ENCODE results near the gene URI1.

Gene URI1

DNA sequence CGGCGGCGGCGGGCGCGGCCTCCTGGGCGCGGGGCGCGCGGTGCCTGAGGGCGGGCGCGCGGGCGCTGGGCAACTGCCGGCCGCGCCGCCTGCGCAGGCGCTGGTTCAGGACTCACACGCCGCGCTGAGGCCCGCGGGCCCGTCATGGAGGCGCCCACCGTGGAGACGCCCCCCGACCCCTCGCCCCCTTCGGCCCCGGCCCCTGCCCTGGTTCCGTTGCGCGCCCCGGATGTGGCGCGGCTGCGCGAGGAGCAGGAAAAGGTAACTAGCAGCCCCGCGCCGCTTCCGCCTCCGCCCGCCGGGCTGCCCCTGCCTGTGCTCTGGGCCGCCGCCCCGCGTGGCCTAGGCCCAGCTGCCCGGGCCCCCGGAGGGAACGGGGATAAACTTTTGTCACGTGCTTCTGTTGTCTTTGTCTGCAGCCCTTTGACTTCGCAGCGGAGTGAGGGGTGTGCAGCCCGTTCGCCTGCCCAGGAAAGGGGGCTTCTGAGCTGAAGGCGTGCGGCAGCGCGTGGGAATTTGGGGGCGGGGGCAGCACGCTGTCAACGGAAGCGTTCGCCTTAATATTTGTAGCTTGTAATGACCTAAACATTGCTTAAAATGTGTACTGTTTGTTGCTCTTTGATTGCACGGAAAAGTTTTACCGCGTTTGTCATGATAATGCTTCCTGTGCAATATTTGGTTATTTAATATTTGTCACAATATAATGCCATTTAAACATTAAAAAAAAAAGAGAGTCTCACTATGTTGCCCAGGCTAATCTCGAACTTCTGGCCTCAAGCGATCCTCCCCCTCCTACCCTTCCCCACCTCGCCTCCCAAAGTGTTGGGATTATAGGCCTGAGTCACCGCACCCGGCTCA, 594 bp downstream of the URI1 start:
- TF ChIP-seq, protein P1, sequence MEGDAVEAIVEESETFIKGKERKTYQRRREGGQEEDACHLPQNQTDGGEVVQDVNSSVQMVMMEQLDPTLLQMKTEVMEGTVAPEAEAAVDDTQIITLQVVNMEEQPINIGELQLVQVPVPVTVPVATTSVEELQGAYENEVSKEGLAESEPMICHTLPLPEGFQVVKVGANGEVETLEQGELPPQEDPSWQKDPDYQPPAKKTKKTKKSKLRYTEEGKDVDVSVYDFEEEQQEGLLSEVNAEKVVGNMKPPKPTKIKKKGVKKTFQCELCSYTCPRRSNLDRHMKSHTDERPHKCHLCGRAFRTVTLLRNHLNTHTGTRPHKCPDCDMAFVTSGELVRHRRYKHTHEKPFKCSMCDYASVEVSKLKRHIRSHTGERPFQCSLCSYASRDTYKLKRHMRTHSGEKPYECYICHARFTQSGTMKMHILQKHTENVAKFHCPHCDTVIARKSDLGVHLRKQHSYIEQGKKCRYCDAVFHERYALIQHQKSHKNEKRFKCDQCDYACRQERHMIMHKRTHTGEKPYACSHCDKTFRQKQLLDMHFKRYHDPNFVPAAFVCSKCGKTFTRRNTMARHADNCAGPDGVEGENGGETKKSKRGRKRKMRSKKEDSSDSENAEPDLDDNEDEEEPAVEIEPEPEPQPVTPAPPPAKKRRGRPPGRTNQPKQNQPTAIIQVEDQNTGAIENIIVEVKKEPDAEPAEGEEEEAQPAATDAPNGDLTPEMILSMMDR (IDR thresholded peaks at IDR 0.05; ENCODE audit: low read depth, low read length): no peak

DNA sequence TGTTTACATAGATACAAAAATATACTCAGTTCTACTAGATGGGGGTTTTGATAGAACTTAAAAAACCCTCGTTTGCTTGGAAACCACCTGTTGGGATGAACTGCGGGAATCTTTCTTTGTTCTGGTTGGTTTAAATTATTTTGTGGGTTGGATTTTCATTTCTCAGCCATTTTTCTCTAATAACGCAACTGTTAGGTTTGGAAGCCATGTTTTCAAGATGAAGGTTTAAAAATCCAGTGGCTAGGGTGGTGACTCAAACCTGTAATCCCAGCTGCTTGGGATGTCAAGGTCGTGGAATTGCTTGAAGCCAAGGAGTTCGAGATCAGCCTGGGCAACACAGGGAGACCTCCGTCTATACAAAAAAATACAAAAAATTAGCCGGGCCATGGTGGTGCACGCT, 1.6 kb downstream of the URI1 start:
- DNase-seq: no peak
- H3K9me3 ChIP-seq (ENCODE audit: severe bottlenecking): peaks cover 2% of the 10 kb centered on the region
- H3K27me3 ChIP-seq (ENCODE audit: insufficient read depth, low read depth, severe bottlenecking): no peaks in the 10 kb centered on the region
- TF ChIP-seq, protein P1 (IDR thresholded peaks at IDR 0.05; ENCODE audit: low read depth, low read length): no peak
- H3K4me3 ChIP-seq (ENCODE audit: low read depth, low read length): no peak overlapping the region
- no peaks in the 10 kb centered on the region; the same call in 1 of the 2 replicates for H3K36me3 ChIP-seq
- no peak overlapping the region for H3K27ac ChIP-seq

More for the DNA sequence above, 594 bp downstream of the URI1 start:
- Histone ChIP-seq H3K27me3 (ENCODE audit: insufficient read depth, low read depth, severe bottlenecking) (no peaks in the 10 kb centered on the region), H3K4me3 (ENCODE audit: low read depth, low read length) (peak overlapping the region; percentile 91), H3K36me3 (no peaks in the 10 kb centered on the region; the same call in 1 of the 2 replicates), H3K9me3 (ENCODE audit: severe bottlenecking) (peaks cover 2% of the 10 kb centered on the region), H3K27ac (peak overlapping the region; percentile 86)
- DNase-seq: peak; percentile 58

- Histone ChIP-seq H3K27ac (no peak overlapping the region), H3K9me3 (ENCODE audit: severe bottlenecking) (peaks cover 2% of the 10 kb centered on the region), H3K27me3 (ENCODE audit: insufficient read depth, low read depth, severe bottlenecking) (no peaks in the 10 kb centered on the region), H3K36me3 (no peaks in the 10 kb centered on the region; the same call in 1 of the 2 replicates), H3K4me3 (ENCODE audit: low read depth, low read length) (no peak overlapping the region)
- TF ChIP-seq, protein P1 (IDR thresholded peaks at IDR 0.05; ENCODE audit: low read depth, low read length): no peak
- no peak for DNase-seq
Observed at GRCh38 chr19:29944390-29945012, 2.5 kb downstream of the URI1 start.

- H3K36me3 ChIP-seq: no peaks in the 10 kb centered on the region; the same call in 1 of the 2 replicates
- H3K27ac ChIP-seq: no peak overlapping the region
- no peaks in the 10 kb centered on the region for H3K27me3 ChIP-seq (ENCODE audit: insufficient read depth, low read depth, severe bottlenecking)
- DNase-seq: no peak
- no peak overlapping the region for H3K4me3 ChIP-seq (ENCODE audit: low read depth, low read length)
- TF ChIP-seq, protein P1 (IDR thresholded peaks at IDR 0.05; ENCODE audit: low read depth, low read length): no peak
- no peaks in the 10 kb centered on the region for H3K9me3 ChIP-seq (ENCODE audit: severe bottlenecking)
Observed at GRCh38 chr19:29945017-29945416, 3.0 kb downstream of the URI1 start.

DNA sequence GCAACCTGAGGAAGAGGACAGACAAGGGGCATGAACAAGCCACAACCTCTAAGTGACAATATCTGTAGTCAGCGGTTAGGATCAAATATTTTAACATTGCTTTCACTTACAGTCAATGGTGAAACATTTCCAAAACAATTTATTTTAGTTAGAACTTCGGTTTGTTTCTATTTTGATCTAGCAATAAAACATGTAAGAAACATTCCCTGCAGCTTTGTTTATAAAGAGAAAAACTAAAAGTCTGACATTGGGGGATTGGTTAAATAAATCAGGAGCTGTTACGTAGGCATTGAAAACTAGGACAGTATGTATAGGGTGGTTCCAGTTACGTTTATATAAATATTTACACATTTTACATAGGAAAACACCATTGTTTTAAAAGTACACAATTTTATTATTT, 3.4 kb downstream of the URI1 start:
- H3K27me3 ChIP-seq (ENCODE audit: insufficient read depth, low read depth, severe bottlenecking): no peaks in the 10 kb centered on the region
- peaks cover under 1% of the 10 kb centered on the region for H3K36me3 ChIP-seq
- H3K9me3 ChIP-seq (ENCODE audit: severe bottlenecking): no peaks in the 10 kb centered on the region
- TF ChIP-seq, protein P1 (IDR thresholded peaks at IDR 0.05; ENCODE audit: low read depth, low read length): no peak
- H3K27ac ChIP-seq: no peak overlapping the region
- DNase-seq: no peak
- no peak overlapping the region for H3K4me3 ChIP-seq (ENCODE audit: low read depth, low read length)

Data from WERI-Rb-1 (cell line).